DMS53 treated with DMSO at 0.1 percent for 48 hours (cell line): ENCODE measurements around the gene ITPRID1.
A peak's percentile ranks its signal among the peaks of the same experiment; 100 is the strongest.

Experiments
- DNase-seq: peaks from one replicate; lab custom pipeline; 2025; ENCODE audit not compliant: unreplicated experiment; lab: John Stamatoyannopoulos, UW

The ITPRID1 gene

DNA sequence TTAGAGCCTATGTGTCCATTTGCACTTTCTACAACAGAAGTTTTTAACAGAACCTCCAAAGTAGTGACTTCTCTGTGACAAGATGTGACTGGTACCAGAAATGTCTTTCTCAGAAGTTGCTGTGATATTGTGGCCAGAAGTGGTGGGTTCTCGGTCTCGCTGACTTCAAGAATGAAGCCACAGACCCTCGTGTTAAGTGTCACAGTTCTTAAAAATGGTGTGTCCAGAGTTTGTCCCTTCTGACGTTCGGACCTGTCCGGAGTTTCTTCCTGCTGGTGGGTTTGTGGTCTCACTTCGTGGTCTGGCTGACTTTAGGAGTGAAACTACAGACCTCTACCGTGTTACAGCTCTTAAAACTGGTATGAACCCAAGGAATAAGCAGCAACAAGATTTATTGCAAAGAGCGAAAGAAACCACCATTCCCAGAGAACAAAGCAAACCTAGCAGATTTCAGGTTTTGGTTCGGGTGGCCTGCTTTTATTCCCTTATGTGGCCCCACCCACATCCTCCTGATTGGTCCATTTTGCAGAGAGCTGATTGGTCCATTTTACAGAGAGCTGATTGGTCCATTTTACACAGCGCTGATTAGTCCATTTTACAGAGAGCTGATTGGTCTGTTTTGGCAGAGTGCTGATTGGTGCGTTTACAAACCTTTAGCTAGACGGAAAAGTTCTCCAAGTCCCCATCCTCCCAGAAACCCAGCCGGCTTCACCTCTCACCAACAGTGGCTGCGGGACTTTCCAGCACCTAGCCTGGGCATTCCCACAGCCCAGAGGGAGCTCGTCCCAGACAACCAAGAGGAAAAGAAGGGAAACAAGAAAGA lies 3.0 kb downstream of the ITPRID1 start:
- DNase-seq = no peak

DNA sequence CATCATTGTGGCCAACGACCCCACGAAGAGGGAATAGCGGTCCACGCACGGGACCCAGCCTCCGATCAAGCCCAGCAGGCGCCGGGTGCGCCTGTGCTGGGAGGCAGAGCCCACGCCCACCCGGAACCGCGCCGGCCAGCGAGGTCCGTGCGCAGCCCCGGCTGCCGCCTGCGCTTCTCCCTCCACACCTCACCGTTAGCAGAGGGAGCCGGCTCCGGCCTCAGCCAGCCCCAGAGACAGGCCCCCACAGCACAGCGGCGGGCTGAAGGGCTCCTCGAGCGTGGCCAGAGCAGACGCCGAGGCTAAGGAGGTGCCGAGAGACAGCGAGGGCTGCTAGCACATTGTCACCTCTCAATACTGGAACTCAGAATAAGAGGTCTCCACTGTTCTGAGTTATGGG lies 3.6 kb downstream of the ITPRID1 start:
- no peak for DNase-seq

DNA sequence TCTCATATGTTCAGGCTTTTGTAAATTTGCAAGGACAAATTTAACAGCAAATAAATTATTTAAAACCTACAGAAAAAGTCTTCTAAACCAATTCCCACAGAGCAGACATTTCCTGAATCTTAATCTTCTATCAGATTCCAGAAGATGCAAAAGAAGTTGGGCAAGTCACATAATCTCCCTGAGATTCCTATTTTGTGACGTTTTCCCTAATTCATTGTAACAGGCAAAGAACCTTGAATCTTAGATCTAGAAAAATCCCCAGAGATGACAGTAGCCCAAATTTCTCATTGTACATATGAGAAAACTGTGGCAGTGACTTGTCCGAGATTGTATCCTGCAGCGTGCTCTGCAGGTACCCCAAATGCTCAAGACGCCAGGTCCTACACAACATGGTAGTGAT lies 4.9 kb downstream of the ITPRID1 start:
- no peak for DNase-seq

DNA sequence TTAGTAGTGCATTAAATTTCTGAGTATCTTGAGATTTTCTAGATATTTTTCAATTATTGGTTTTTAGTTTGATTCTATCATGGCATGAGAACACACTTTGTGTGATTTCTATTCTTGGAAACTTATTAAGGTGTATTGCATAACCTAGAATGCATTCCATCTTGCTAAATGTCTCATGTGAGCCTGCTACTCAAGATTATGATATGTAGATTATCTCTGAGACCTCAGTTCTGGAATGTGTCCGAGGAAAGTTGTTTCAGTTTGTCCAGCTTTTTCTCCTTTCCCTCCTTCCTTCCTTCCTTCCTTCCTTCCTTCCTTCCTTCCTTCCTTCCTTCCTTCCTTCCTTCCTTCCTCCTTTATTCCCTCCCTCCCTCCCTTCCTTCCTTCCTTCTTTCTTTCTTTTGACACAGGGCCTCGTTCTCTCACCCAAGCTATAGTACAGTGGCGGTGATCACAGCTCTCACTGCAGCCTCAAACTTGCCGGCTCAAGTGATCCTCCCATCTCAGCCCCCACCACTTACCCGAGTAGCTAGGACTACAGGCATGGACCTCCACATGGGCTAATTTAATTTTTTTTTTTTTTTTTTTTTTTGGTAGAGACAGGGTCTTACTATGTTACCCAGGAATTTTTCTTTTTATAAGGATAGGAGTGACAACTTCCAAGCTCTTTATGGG lies 7.6 kb downstream of the ITPRID1 start:
- no peak for DNase-seq

DNA sequence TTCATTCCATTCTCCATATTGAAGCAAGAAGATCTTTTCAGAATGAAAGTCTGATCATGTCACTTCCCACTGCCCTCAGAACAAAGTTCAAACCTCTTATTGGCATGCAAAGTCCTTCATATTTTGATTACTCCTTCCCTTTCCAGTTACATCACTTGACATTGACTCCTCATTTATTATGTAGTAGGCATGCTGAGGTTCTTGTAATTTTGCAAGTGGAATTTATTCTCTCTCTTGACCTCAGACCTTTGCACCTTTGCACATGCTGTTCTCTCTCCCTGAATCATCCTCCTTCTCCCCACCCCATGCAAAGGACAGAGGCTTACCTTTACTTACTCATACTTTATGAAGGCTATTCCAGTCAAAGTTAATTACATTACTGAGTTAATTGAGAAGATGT lies 13.0 kb downstream of the ITPRID1 start:
- DNase-seq = no peak

DNA sequence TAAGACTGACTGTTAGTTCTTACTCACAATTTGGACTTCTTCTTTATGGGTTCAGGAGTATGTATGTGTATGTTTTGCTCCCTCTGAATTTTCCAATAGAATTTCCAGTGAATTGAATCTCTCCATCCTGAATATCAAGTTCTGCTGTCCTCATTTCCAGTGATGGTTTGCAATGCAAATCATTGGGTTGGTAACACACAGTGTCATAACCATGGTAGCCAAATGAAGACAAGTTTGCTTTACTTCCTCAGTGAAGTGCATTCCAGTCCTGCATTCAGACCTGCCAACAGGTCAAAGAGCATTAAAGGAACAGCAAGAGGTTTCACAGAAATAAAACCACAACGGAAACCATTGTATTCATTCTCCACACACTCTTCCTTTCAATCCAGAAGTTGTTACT lies 15.2 kb downstream of the ITPRID1 start:
- no peak for DNase-seq

DNA sequence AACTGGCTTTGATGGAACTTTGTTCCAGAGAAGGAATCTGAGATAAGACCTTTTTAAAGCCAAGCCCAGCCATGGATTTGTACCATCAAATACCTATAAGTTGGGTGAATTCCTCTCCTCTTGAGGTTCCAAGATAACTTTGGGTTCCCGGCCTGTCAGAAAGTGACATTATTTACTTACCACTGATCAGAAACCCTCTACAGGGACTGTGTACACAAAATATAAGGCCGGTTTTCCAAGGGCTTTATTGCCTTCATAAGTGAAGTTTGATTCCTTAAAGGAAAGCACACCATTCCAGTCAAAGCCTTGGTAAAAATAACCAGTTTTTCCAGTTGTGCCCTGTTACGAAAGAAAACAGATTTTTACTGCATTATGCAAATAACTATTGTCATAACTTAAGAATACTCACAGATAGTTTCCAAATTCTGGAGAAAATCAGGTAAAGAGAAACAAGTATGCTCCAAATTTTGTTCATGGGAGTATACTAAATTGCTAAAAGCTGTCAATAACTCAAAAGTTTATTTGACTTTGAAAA lies 26.8 kb downstream of the ITPRID1 start:
- peak; percentile 34 for DNase-seq

DNA sequence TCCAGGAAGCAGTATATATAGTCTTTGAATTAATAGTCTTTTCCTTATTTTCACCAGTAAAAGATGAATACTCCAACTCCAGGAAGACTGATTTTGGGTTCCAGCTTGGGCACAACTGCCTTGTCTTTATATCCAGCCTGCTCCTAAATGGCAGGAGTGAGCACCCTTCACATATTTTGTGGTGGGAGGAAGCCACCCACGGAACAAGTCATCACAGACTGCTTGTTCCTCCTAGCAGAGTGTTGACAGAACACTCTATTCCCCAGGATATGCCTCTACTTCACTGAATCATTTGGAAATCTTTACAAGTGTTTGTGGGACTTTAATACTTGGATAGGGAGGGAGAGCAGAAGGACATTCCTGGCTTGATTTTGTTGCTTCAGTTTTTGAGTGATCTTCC lies 31.7 kb downstream of the ITPRID1 start:
- no peak for DNase-seq

DNA sequence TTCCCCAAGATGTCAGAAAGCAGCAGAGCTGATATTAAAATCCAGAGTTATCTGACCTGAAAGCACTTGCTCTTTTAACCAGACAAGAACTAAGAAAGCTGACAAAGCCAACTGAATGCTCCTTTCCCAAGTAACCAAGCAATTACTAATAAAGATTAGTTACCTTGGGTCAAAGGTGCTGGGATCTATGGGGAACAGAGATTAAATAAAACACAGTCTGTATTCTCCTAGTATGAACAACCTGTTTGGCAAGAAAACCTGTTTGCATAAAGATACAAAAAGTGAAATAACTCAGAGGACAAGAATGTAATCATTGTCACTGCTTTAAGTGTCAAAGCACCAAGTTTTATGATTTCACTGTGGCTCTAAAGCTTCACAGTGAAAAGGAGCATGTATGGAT lies 35.7 kb downstream of the ITPRID1 start:
- DNase-seq = peak; percentile 77

DNA sequence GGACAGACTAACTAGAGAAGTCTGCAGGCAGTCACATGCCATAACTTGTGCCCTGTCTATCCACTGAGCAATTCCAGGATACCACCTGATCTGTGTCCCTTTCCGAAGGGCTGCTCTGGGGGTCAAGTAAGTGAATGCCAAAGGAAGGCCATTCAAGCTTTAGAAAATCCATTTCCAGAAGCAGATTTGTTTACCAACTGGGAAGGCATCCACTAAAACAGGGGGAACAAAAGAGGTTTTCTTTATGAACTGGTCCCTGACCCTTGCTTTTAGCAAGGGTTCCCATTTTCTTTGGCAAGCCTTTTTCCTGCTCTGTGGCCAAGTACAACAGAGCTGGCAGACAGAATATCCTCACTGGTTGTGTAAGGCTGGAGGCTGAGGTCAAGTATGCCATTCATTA lies 36.5 kb downstream of the ITPRID1 start:
- no peak for DNase-seq

DNA sequence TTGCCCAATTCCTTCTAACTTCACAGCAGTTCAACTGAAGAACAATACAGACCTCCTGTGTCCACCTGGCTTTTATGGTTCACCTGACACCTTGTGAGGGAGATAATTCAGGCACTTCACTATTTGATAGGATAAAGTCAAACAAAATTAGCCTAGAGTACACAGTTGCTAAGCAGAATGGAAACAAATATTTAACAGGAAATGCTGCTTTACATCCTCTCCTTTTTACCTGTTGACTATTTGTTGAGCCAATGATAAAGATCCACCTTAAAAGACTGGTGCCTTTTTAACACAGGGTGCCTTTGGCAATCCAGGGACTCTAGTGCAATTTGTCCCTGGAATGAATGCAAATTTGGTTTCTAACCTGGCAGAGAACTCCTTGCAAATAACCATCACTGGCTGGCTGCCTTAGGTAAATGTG lies 39.8 kb downstream of the ITPRID1 start:
- peak; percentile 99 for DNase-seq

DNA sequence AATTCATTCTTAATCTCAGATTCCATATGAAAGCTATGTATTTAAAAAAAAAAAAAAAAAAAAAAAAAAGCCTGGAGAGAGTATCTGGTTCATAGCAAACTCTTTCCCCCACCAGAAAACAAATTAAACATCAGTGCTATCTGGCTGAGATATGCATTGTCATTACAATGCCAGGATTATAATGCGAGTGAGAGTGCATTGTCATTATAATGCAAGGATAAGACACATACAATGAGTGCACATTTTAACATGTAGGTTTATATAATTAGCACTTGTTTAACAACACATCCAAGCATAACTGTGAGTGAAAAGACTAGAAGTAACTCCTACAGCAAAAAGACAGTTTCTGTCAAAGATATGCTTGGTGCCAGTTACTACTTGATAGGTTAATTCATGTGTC lies 48.1 kb downstream of the ITPRID1 start:
- DNase-seq = no peak

DNA sequence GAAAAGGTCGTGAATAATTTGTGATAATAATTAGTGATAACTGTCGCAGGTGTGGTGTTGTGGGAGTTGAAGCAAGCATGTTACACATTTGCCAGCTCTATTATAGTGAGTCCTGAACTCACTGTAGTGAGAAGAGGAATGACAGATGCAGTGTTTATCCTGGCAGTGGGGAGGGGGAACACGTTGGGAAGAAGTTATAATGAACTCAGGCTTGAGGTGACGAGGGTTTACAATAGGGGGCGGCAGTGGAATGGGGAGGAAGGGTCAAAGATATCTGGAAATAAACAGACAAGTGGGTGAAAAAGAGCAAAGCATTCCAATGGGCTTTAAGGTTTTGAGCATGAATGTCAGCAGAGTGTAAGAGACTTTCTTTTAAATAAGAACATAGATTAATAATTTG lies 49.6 kb downstream of the ITPRID1 start:
- no peak for DNase-seq

DNA sequence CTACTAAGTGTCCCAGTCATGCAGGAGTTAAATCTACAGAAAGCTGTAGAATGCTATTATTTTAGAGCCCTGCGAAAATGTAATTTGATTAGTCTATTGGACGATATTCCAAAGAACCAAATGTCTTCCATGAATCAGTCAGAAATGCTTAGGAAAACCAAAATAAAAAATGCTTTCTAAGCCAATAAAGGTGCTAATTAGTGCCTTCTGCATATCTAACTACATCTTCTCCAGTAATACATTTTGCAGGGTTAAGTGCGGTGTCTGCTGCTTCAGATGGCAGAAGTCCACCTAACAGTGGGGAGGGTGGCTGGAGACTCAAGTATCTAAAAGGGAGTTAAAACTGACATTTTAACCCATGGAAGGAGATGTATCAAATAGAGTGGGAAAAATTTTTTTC lies 50.1 kb downstream of the ITPRID1 start:
- no peak for DNase-seq

DNA sequence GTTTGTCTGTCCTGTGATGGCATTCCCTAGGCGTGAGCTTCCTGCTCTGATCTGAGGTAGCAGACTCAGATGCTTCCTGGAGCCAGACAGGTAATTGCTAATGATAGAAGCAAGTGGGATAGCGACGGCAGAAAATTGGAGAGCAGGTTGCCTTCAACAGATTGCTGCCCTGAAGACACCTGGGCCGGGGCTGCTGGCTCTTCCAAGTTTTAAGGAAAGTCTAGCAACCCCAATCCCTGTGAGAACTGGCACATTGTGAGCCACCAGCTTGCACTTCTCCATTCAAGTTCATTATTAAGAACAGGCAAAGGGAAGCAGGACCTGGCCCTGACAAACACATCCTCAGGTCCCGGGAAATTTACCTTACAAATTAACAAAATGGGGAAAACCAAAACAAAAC lies 50.8 kb downstream of the ITPRID1 start:
- DNase-seq = no peak

DNA sequence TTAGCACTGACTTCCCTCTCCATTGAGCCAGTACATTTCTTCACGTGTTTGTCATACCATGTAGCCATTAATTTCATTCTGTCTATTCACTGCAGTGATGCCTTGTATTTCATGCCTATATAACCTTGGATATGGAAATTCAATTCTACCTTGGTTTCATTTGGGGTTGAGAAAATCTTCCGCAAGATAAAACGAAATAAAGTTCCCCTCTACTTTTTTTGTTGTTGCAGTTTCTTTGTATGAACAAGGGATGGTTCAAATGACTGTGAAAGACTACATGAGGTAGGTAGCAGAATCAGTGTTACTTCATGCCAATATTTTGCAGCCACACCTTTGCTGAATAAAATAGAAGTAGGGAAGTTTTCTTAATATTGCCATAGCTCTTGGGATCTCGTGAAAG lies 55.6 kb downstream of the ITPRID1 start:
- no peak for DNase-seq

DNA sequence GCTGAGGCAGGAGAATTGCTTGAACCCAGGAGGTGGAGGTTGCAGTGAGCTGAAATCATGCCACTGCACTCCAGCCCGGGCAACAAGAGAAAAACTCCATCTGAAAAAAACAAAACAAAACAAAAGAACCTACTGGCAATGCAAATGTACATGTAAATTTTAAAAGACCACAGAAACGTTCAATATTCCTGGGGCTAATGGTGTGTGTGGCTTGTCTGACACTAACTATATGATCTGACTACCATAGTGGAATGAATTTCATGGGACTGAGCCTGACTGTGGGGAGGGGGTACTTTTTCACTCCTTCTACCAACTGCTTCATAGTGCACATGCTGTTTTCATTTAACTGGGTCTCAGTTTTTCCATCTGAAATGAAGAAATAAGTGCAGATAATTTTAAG lies 69.6 kb downstream of the ITPRID1 start:
- no peak for DNase-seq

DNA sequence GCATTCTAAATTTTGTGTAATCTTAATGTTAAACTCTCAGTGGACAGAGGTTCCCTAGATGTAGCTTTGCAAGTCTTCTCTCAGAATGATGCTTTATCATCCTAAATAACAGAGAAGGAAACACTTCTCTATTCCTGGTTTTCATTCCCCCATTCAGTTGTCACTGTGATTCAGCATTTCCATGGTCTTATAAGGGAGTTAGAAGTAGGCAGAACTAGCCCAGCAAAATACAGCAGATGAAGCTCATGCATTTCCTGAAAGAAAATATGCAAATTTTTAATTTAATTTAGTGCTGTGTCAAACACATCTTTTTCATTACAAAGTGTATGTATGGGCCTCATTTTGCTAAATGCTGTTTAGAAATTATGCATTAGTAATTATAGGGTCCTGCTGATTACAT lies 70.1 kb downstream of the ITPRID1 start:
- DNase-seq = no peak

DNA sequence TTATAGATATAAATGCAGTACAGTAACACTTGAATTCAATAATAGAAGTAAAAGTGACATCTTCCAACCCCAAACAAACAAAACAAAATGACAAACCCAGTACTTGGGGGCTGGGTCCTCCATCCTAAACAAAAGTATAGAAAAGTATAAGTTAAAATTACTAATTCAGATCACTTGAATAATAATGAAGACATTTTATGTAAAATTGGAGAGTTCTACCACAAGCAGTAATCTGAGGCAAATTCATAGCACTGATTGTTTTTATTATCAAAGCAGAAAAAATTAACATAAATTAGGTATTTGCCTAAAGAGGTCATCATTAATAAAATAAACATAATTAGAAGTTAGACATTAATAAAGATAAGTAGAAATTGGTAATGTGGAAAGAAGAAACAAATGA lies 81.5 kb downstream of the ITPRID1 start:
- no peak for DNase-seq

DNA sequence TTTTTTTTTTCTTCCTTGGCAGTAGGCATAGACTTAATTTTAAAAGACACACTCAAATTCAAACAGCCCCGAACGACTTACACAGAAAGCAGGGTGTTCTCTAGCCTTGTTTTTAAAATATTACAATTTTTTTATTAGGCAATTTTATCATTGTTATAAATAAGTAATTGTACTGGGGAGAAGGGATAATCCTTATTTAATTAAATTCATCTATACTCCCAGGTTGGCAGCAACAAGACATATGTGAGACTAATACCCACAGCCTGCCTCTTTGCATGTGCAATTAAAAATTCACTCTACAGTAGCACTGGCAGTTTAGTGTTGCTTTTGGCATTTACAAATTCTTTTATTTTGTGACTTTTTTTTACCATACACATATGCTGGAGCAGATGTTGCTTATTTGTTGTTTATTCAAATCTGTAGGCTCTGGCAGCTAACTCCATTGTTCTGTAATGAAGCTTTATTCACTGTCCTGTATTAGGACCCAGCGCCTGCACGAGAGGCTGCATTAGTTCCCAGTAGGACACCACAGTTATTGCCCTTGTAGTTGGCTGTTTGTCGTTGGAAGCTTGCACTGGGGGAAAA lies 88.2 kb downstream of the ITPRID1 start:
- no peak for DNase-seq

DNA sequence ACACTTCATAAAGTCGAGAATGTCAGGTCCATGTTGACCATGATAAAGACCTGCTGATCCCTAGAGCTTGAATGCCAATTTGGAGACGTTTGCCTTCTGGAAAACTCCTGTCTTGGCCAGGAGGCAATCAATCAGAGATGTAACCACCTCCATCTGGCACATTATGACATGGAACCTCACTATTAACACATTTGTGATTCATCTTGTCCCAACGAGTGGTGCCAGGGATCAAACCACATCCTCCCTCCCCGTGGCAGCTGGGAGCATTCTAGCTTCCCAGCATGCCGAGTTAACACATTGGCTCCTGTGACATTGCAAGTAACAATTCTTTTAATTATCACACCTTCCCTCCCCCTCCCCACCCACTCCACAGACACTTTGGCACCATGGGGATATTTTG lies 89.2 kb downstream of the ITPRID1 start:
- DNase-seq = no peak

DNA sequence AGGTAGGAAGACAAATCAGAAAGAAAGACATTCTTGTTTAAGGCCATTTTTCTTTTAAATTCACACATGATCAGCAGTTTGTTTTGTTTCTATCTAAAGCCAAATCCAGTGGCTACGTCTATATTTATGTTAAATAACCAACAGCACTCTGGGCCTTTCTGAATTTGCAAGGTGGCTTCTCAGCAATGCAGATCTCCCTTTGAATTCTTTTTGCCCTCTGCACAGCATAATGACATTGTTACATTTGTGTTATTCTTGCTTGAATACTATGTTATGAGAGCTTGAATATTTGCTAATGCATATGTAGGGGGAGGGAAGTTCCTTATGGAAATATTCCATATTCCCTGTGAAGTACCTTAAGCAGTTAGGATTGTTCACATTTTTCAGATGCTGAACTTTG lies 99.7 kb downstream of the ITPRID1 start:
- no peak for DNase-seq
